Activated T-cell treated with anti-CD3 and anti-CD28 coated beads, Interleukin-2, amount 50 U/mL, for 48 hours (primary cell): ENCODE data around the gene PLEK.
A peak's percentile ranks its signal among the peaks of the same experiment; 100 is the strongest.
"Not testable (repeated sequence)": the region's sequence is repeated elsewhere in the genome, so short reads cannot be mapped to it uniquely, and the experiment has no call there.

Experiments used
- DNase-seq, 2 experiments: peaks; one replicate each; pipeline ENCODE4 v3.0.0-alpha.2; 2020

Gene PLEK

GRCh38 chr2:68365087-68365486, at the start of gene PLEK:
Gene PLEK (plus strand): TSS chr2:68365282. CDS start chr2:68365352, 70 bp downstream.
- DNase-seq = no peak

GRCh38 chr2:68316111-68316510, 49.0 kb upstream of the PLEK start:
- DNase-seq = no peak

GRCh38 chr2:68317971-68318913, 46.8 kb upstream of the PLEK start:
- no peak for DNase-seq

- no peak for DNase-seq
These were observed 46.1 kb upstream of the PLEK start for GRCh38 chr2:68318914-68319397.

- peak in 1 of 2 experiments; percentile 19 for DNase-seq
These were observed 45.5 kb upstream of the PLEK start, which contains the start of gene CNRIP1 for GRCh38 chr2:68319398-68320117. Gene CNRIP1 (minus strand): TSS chr2:68319949. CDS start chr2:68319400, 549 bp downstream.

- DNase-seq = no peak
These were observed 44.9 kb upstream of the PLEK start for GRCh38 chr2:68320118-68320641.

- DNase-seq = no peak
These were observed 40.0 kb upstream of the PLEK start for GRCh38 chr2:68325056-68325455.

- DNase-seq = no peak
These were observed 36.2 kb upstream of the PLEK start for GRCh38 chr2:68328901-68329300.

GRCh38 chr2:68330691-68331090, 34.4 kb upstream of the PLEK start:
- no peak for DNase-seq

- DNase-seq = no peak
These were observed 32.1 kb upstream of the PLEK start for GRCh38 chr2:68333009-68333408.

- no peak for DNase-seq
These were observed 31.2 kb upstream of the PLEK start for GRCh38 chr2:68333931-68334330.

GRCh38 chr2:68336192-68336591, 28.9 kb upstream of the PLEK start:
- no peak for DNase-seq

GRCh38 chr2:68340226-68341061, 24.6 kb upstream of the PLEK start:
- DNase-seq = no peak

GRCh38 chr2:68341062-68341329, 24.1 kb upstream of the PLEK start:
- no peak for DNase-seq

GRCh38 chr2:68341583-68341982, 23.5 kb upstream of the PLEK start:
- DNase-seq = no peak

GRCh38 chr2:68342470-68342869, 22.6 kb upstream of the PLEK start:
- DNase-seq = no peak

- DNase-seq = no peak
These were observed 21.1 kb upstream of the PLEK start for GRCh38 chr2:68344031-68344430.

GRCh38 chr2:68345129-68345875, 19.8 kb upstream of the PLEK start:
- no peak for DNase-seq

GRCh38 chr2:68349091-68349490, 16.0 kb upstream of the PLEK start:
- DNase-seq = not testable (repeated sequence)

- DNase-seq = no peak
These were observed 13.1 kb upstream of the PLEK start for GRCh38 chr2:68351997-68352396.

GRCh38 chr2:68352651-68353391, 12.3 kb upstream of the PLEK start:
- no peak for DNase-seq
